Dedifferentiated amniotic fluid mesenchymal stem cell (primary cell): ENCODE data around the gene WDR38.

ENCODE experiments used
- DNase-seq: peaks from one replicate; pipeline ENCODE4 v3.0.0-alpha.2; 2016; ENCODE audit errors: extremely low spot score

Gene WDR38

GRCh38 chr9:124881138-124881743 is 28.0 kb downstream of the WDR38 start:
- DNase-seq, result no peak

- no peak for DNase-seq
Measured at GRCh38 chr9:124882231-124882630, 29.0 kb downstream of the WDR38 start.

- no peak for DNase-seq
Measured at GRCh38 chr9:124884376-124884775, 31.1 kb downstream of the WDR38 start.

GRCh38 chr9:124885551-124885950 is 32.3 kb downstream of the WDR38 start:
- no peak for DNase-seq

- no peak for DNase-seq
Measured at GRCh38 chr9:124886461-124886860, 33.2 kb downstream of the WDR38 start.

GRCh38 chr9:124886866-124887492 is 33.7 kb downstream of the WDR38 start:
- DNase-seq, result no peak

- DNase-seq, result no peak
Measured at GRCh38 chr9:124887832-124888231, 34.6 kb downstream of the WDR38 start.

- DNase-seq, result no peak
Measured at GRCh38 chr9:124889006-124889405, 35.7 kb downstream of the WDR38 start.

- DNase-seq, result no peak
Measured at GRCh38 chr9:124890179-124890578, 36.9 kb downstream of the WDR38 start.

GRCh38 chr9:124894035-124894740 is 40.9 kb downstream of the WDR38 start:
- DNase-seq, result no peak

GRCh38 chr9:124894741-124895170 is 41.5 kb downstream of the WDR38 start:
- DNase-seq, result no peak

- no peak for DNase-seq
Measured at GRCh38 chr9:124897570-124898460, 44.6 kb downstream of the WDR38 start.

- DNase-seq, result no peak
Measured at GRCh38 chr9:124899845-124900244, 46.6 kb downstream of the WDR38 start.

- no peak for DNase-seq
Measured at GRCh38 chr9:124906966-124907365, 53.7 kb downstream of the WDR38 start.
